Sigmoid colon (tissue), 7 donors: ENCODE measurements around the gene TTLL13. TPM values are rescaled to one million over a fixed set of nuclear protein-coding genes. Genes with fewer than 3 reads are reported as not detected.

Source experiments
- DNase-seq: peaks from one replicate; pipeline ENCODE4 v3.0.0-alpha.2; 2019
- H3K27ac ChIP-seq, 4 donors: fragments of 200-600 bp; sonication (generic); one replicate each; pipeline ENCODE4 v1.5.1; 2016 to 2019; ENCODE audit warnings: mild to moderate bottlenecking in 1 of 4
- H3K27me3 ChIP-seq, 3 donors: fragments of 200-600 bp; sonication (generic); one replicate each; pipeline ENCODE4 v1.5.1; 2019; ENCODE audit warnings: mild to moderate bottlenecking in 1 of 3
- H3K36me3 ChIP-seq, 4 donors: fragments of 200-600 bp; sonication (generic); one replicate each; pipeline ENCODE4 v1.5.1; 2016 to 2019
- H3K4me1 ChIP-seq, 4 donors: fragments of 200-600 bp; sonication (generic); one replicate each; pipeline ENCODE4 v1.5.1; 2017 to 2019
- H3K4me3 ChIP-seq, 4 donors: fragments of 200-600 bp; sonication (generic); one replicate each; pipeline ENCODE4 v1.5.1; 2017 to 2019; ENCODE audit warnings: mild to moderate bottlenecking in 2 of 4, moderate library complexity in 1 of 4
- H3K9me3 ChIP-seq, 4 donors: fragments of 200-600 bp in 3 of 4; sonication (generic) in 3 of 4; one replicate each; pipeline versions ENCODE4 v1.5.1 to v1.6.1; 2013 to 2019
- CTCF ChIP-seq, 4 experiments: fragments of 450-650 bp in 3 of 4; fragments of 200-600 bp in 1 of 4; IDR thresholded peaks; one replicate each; pipeline ENCODE4 v1.5.1; 2016 to 2019; ENCODE audit warnings: antibody characterized with exemption in 4 of 4, mild to moderate bottlenecking in 3 of 4, moderate library complexity in 2 of 4
- EP300 ChIP-seq, 4 donors: sonication (generic); formaldehyde crosslinking; IDR thresholded peaks; one replicate each; pipeline ENCODE4 v1.6.1; 2017; ENCODE audit warnings: antibody characterized with exemption in 4 of 4
- POLR2A ChIP-seq, 2 donors: fragments of 450-650 bp; IDR thresholded peaks; one replicate each; pipeline ENCODE4 v1.6.1; 2016; ENCODE audit warnings: antibody characterized with exemption in 2 of 2, mild to moderate bottlenecking in 2 of 2, moderate library complexity in 2 of 2
- POLR2AphosphoS5 ChIP-seq, 4 donors: sonication (generic); formaldehyde crosslinking; IDR thresholded peaks; one replicate each; pipeline ENCODE4 v1.6.1; 2017; ENCODE audit warnings: antibody characterized with exemption in 4 of 4
- WGBS, 2 donors: extraction: QIAGEN DNeasy Blood & Tissue Kit; methylation state at CpG; one replicate each; pipeline ENCODE4 v1.1.7; 2013; 5-methylcytosine and 5-hydroxymethylcytosine counted together
- intact Hi-C: fragments of 100-400 bp; cut with DNase I; formaldehyde crosslinking; loops from one replicate; pipeline ENCODE4 v1.15.1; 2023
- polyA plus RNA-seq, 3 donors: library from polyadenylated mRNA; stranded (reverse); fragments of 200-250 nt; gene quantifications; one replicate each; pipeline ENCODE4 v1.2.3, GENCODE V29; 2013
- total RNA-seq, 4 donors: library from RNA; depleted of rRNA; stranded (reverse); fragments of >200 nt; gene quantifications; one replicate each; pipeline ENCODE4 v1.1.0, GENCODE V29; 2016
- donor health status: healthy with polysubstance abuse.
- donor health status: Bipolar disorder and iron deficiency.
- donor health status: healthy.

The TTLL13 gene
- total and polyA plus RNA-seq, 7 donors, result 0.25 TPM; not detected in 6

GRCh38 chr15:90227336-90227735 is 22.0 kb upstream of the TTLL13 start:
- intact Hi-C loops, result loop anchor here (10.0 kb wide), 1 partner anchor 223 kb away; the partner anchor contains the start of gene ZNF710
- WGBS, 2 donors, result 91 to 94% methylated on average over 7 of the region's 7 CpGs
- Histone ChIP-seq H3K9me3 (no peaks in the 10 kb centered on the region), H3K27me3 (no peaks in the 10 kb centered on the region), H3K27ac (peak overlapping the region in 1 of 4 donors; percentile 93), H3K4me3 (no peak overlapping the region), H3K36me3 (peaks cover 48 to 91% (median 67%) of the 10 kb centered on the region in 4 donors), H3K4me1 (peaks cover 0 to 59% (median 37%) of the 10 kb centered on the region in 4 donors)
- no peak for TF ChIP-seq CTCF (IDR thresholded peaks at IDR 0.05)
- DNase-seq, result no peak

- Histone ChIP-seq H3K36me3 (peaks cover 45 to 83% (median 66%) of the 10 kb centered on the region in 4 donors), H3K9me3 (no peaks in the 10 kb centered on the region), H3K27ac (peak overlapping the region in 3 of 4 donors; percentile 87 to 93 (median 92)), H3K4me1 (peaks cover 0 to 67% (median 45%) of the 10 kb centered on the region in 4 donors), H3K27me3 (no peaks in the 10 kb centered on the region), H3K4me3 (no peak overlapping the region)
- intact Hi-C loops, result loop anchor here (10.0 kb wide), 1 partner anchor 223 kb away; the partner anchor contains the start of gene ZNF710
- WGBS, 2 donors, result 90 to 91% methylated on average over 38 of the region's 38 CpGs
- no peak for DNase-seq
- TF ChIP-seq EP300 (IDR thresholded peaks at IDR 0.05) (no peak), POLR2AphosphoS5 (IDR thresholded peaks at IDR 0.05) (no peak), CTCF (IDR thresholded peaks at IDR 0.05) (no peak), POLR2A (IDR thresholded peaks at IDR 0.05) (no peak)
Measured at GRCh38 chr15:90227816-90228772, 21.3 kb upstream of the TTLL13 start.

- DNase-seq, result no peak
- 92% methylated on average over 15 of the region's 15 CpGs for WGBS, 2 donors
- H3K9me3 ChIP-seq, result no peaks in the 10 kb centered on the region
- peaks cover 36 to 75% (median 57%) of the 10 kb centered on the region in 4 donors for H3K36me3 ChIP-seq
- TF ChIP-seq POLR2A (IDR thresholded peaks at IDR 0.05) (no peak), POLR2AphosphoS5 (IDR thresholded peaks at IDR 0.05) (peak in 1 of 4 donors; percentile 5)
- intact Hi-C loops, result loop anchor here (10.0 kb wide), 1 partner anchor 224 kb away; the partner anchor contains the start of gene ZNF710
- peak overlapping the region in 3 of 4 donors; percentile 87 to 93 (median 92) for H3K27ac ChIP-seq
- peaks cover 0 to 66% (median 46%) of the 10 kb centered on the region in 4 donors for H3K4me1 ChIP-seq
- no peaks in the 10 kb centered on the region for H3K27me3 ChIP-seq
- no peak overlapping the region for H3K4me3 ChIP-seq
Measured at GRCh38 chr15:90228960-90229359, 20.4 kb upstream of the TTLL13 start.

GRCh38 chr15:90230071-90230494 is 19.3 kb upstream of the TTLL13 start:
- Histone ChIP-seq H3K4me3 (no peak overlapping the region), H3K27me3 (no peaks in the 10 kb centered on the region), H3K4me1 (peaks cover 0 to 69% (median 54%) of the 10 kb centered on the region in 4 donors), H3K9me3 (no peaks in the 10 kb centered on the region), H3K27ac (peak overlapping the region; percentile 48 to 93 (median 90)), H3K36me3 (peaks cover 25 to 63% (median 46%) of the 10 kb centered on the region in 4 donors)
- intact Hi-C loops, result loop anchor here (5.0 to 10.0 kb wide), 2 partner anchors 133 to 335 kb away; partner anchors contain the start of gene AP3S2
- TF ChIP-seq POLR2A (IDR thresholded peaks at IDR 0.05) (no peak), CTCF (IDR thresholded peaks at IDR 0.05) (no peak), EP300 (IDR thresholded peaks at IDR 0.05) (no peak), POLR2AphosphoS5 (IDR thresholded peaks at IDR 0.05) (peak in 2 of 4 donors; percentile 9 to 10)
- WGBS, 2 donors, result 22 to 73% methylated on average over 12 of the region's 12 CpGs
- DNase-seq, result no peak

GRCh38 chr15:90230610-90231009 is 18.7 kb upstream of the TTLL13 start:
- TF ChIP-seq POLR2A (IDR thresholded peaks at IDR 0.05) (no peak), POLR2AphosphoS5 (IDR thresholded peaks at IDR 0.05) (no peak), CTCF (IDR thresholded peaks at IDR 0.05) (no peak), EP300 (IDR thresholded peaks at IDR 0.05) (no peak)
- Histone ChIP-seq H3K4me3 (no peak overlapping the region), H3K27me3 (no peaks in the 10 kb centered on the region), H3K27ac (peak overlapping the region; percentile 48 to 93 (median 90)), H3K9me3 (no peaks in the 10 kb centered on the region), H3K4me1 (peaks cover 0 to 71% (median 55%) of the 10 kb centered on the region in 4 donors), H3K36me3 (peaks cover 20 to 58% (median 41%) of the 10 kb centered on the region in 4 donors)
- 83 to 87% methylated on average over 8 of the region's 8 CpGs for WGBS, 2 donors
- intact Hi-C loops, result loop anchor here (5.0 to 10.0 kb wide), 2 partner anchors 133 to 336 kb away; partner anchors contain the start of gene AP3S2
- DNase-seq, result no peak
